Bronchial epithelial cell (primary cell): Measurements from ENCODE around the gene ACOT7. TPM values are rescaled to one million over a fixed set of nuclear protein-coding genes. Genes with fewer than 3 reads are reported as not detected.
A peak's percentile ranks its signal among the peaks of the same experiment; 100 is the strongest.

Experiments
- DNase-seq: peaks from one replicate; pipeline ENCODE4 v3.0.0-alpha.2; 2010; ENCODE audit warnings: low read depth
- FAIRE-seq: peaks from 2 replicates; lab custom pipeline; 2011; peaks lifted over from hg19 to GRCh38; lab: Jason Lieb, UNC
- H3K27me3 ChIP-seq: 2 replicates; pipeline ENCODE4 v1.5.1; 2011; ENCODE audit warnings: low read length; ENCODE audit not compliant: control insufficient read depth, insufficient read depth
- H3K36me3 ChIP-seq: 2 replicates; pipeline ENCODE4 v1.5.1; 2011; ENCODE audit warnings: low read length; ENCODE audit not compliant: control insufficient read depth, insufficient read depth
- H3K4me3 ChIP-seq: 2 replicates; pipeline ENCODE4 v1.5.1; 2011; ENCODE audit warnings: mild to moderate bottlenecking, low read depth, low read length, control low read depth
- CTCF ChIP-seq: IDR thresholded peaks from 2 replicates; pipeline ENCODE4 v1.5.1; 2011; ENCODE audit warnings: mild to moderate bottlenecking, moderate library complexity, low read length, control low read depth, inconsistent platforms; ENCODE audit not compliant: insufficient read depth, severe bottlenecking
- total RNA-seq: library from RNA; depleted of rRNA; stranded (reverse); fragments of >200 nt; gene quantifications from 2 replicates; pipeline ENCODE4 v1.2.1, GENCODE V29; 2014

ACOT7 gene
- total RNA-seq, 1 donor from 2014 or later: 89.8 TPM

- FAIRE-seq (no peak), DNase-seq (no peak)
- H3K36me3 ChIP-seq: peaks cover 9% of the 10 kb centered on the region
- H3K27me3 ChIP-seq: no peaks in the 10 kb centered on the region
- no peak overlapping the region for H3K4me3 ChIP-seq
- no peak for TF ChIP-seq CTCF
Observed at GRCh38 chr1:6266641-6267040, 126.9 kb downstream of the ACOT7 start.

GRCh38 chr1:6265151-6265550, 128.4 kb downstream of the ACOT7 start:
- FAIRE-seq (no peak), DNase-seq (no peak)
- Histone ChIP-seq H3K4me3 (no peak overlapping the region), H3K27me3 (no peaks in the 10 kb centered on the region), H3K36me3 (peaks cover 9% of the 10 kb centered on the region)
- no peak for TF ChIP-seq CTCF

GRCh38 chr1:6263716-6264115, 129.9 kb downstream of the ACOT7 start:
- Histone ChIP-seq H3K4me3 (no peak overlapping the region), H3K27me3 (no peaks in the 10 kb centered on the region), H3K36me3 (peaks cover 7% of the 10 kb centered on the region)
- DNase-seq: no peak
- no peak for FAIRE-seq
- TF ChIP-seq CTCF: no peak

GRCh38 chr1:6262555-6263420, 130.8 kb downstream of the ACOT7 start:
- H3K4me3 ChIP-seq: no peak overlapping the region
- DNase-seq: no peak
- no peaks in the 10 kb centered on the region for H3K27me3 ChIP-seq
- peaks cover 7% of the 10 kb centered on the region for H3K36me3 ChIP-seq
- FAIRE-seq: no peak
- no peak for TF ChIP-seq CTCF

- H3K4me3 ChIP-seq: peak overlapping the region; percentile 72
- DNase-seq: no peak
- no peak for FAIRE-seq
Observed at GRCh38 chr1:6261615-6261995, 132.0 kb downstream of the ACOT7 start.

More at GRCh38 chr1:6261615-6261995, 132.0 kb downstream of the ACOT7 start:
- no peak for TF ChIP-seq CTCF
- H3K36me3 ChIP-seq: peaks cover 7% of the 10 kb centered on the region
- H3K27me3 ChIP-seq: no peaks in the 10 kb centered on the region
